ENCODE results near the gene CST7. TPM values are rescaled to one million over a fixed set of nuclear protein-coding genes. Genes with fewer than 3 reads are reported as not detected.
A peak's percentile ranks its signal among the peaks of the same experiment; 100 is the strongest.

The CST7 gene
- total RNA-seq = 1 to 10 TPM; 2.5 to 6.1 (median 4.1) TPM

GRCh38 chr20:24948939-24949679, at the start of gene CST7:
CST7 (plus strand) TSS chr20:24949269; CDS start chr20:24949506, 237 bp downstream.
- DNase-seq = no peak
- 33 to 74% methylated on average over 4 to 9 of the region's 20 CpGs for WGBS, 2 donors
- peaks cover 0 to 5% (median 0%) of the 10 kb centered on the region in 4 donors for H3K27me3 ChIP-seq
- peaks cover 0 to 3% (median 0%) of the 10 kb centered on the region in 3 donors for H3K9me3 ChIP-seq
- H3K4me3 ChIP-seq = peak within 1 kb of the TSS; percentile 12 to 46 (median 34)
- intact Hi-C loops (cut with DNase I) = no loop called here
- H3K4me1 ChIP-seq = peaks cover 0 to 8% (median 0%) of the 10 kb centered on the region in 3 donors
- H3K36me3 ChIP-seq = no peaks in the 10 kb centered on the region
- peak in 1 of 4 donors; percentile 56 for TF ChIP-seq POLR2A (IDR thresholded peaks at IDR 0.05)
- no peak for TF ChIP-seq CTCF (IDR thresholded peaks at IDR 0.05)
- H3K27ac ChIP-seq = peak within 1 kb of the TSS; percentile 39 to 70 (median 60)

GRCh38 chr20:24906806-24907205, 42.3 kb upstream of the CST7 start:
- intact Hi-C loops (cut with DNase I) = no loop called here
- 0 to 86% methylated on average over 1 of the region's 1 CpG for WGBS, 2 donors
- Histone ChIP-seq H3K4me3 (no peak overlapping the region), H3K27me3 (no peaks in the 10 kb centered on the region), H3K36me3 (no peaks in the 10 kb centered on the region), H3K27ac (no peak overlapping the region), H3K9me3 (peaks cover 0 to 15% (median 0%) of the 10 kb centered on the region in 3 donors), H3K4me1 (no peaks in the 10 kb centered on the region)
- no peak for DNase-seq
- TF ChIP-seq POLR2A (IDR thresholded peaks at IDR 0.05) (no peak), CTCF (IDR thresholded peaks at IDR 0.05) (no peak)

- 58 to 92% methylated on average over 1 of the region's 1 CpG for WGBS, 2 donors
- Histone ChIP-seq H3K36me3 (no peaks in the 10 kb centered on the region), H3K9me3 (peaks cover 0 to 15% (median 0%) of the 10 kb centered on the region in 3 donors), H3K4me1 (no peaks in the 10 kb centered on the region), H3K4me3 (no peak overlapping the region), H3K27ac (no peak overlapping the region), H3K27me3 (no peaks in the 10 kb centered on the region)
- TF ChIP-seq POLR2A (IDR thresholded peaks at IDR 0.05) (no peak), CTCF (IDR thresholded peaks at IDR 0.05) (no peak)
- DNase-seq = no peak
- intact Hi-C loops (cut with DNase I) = no loop called here
These were observed 40.4 kb upstream of the CST7 start for GRCh38 chr20:24908642-24909041.

- 94 to 100% methylated on average over 1 to 5 of the region's 9 CpGs for WGBS, 2 donors
- intact Hi-C loops (cut with DNase I) = no loop called here
- no peak for DNase-seq
- Histone ChIP-seq H3K4me1 (no peaks in the 10 kb centered on the region), H3K36me3 (no peaks in the 10 kb centered on the region), H3K9me3 (peaks cover 0 to 15% (median 0%) of the 10 kb centered on the region in 3 donors), H3K4me3 (no peak overlapping the region), H3K27ac (no peak overlapping the region), H3K27me3 (no peaks in the 10 kb centered on the region)
- TF ChIP-seq CTCF (IDR thresholded peaks at IDR 0.05) (no peak), POLR2A (IDR thresholded peaks at IDR 0.05) (no peak)
These were observed 39.8 kb upstream of the CST7 start for GRCh38 chr20:24909086-24909780.

GRCh38 chr20:24909861-24910260, 39.2 kb upstream of the CST7 start:
- peaks cover 0 to 15% (median 0%) of the 10 kb centered on the region in 3 donors for H3K9me3 ChIP-seq
- H3K36me3 ChIP-seq = no peaks in the 10 kb centered on the region
- H3K27me3 ChIP-seq = no peaks in the 10 kb centered on the region
- DNase-seq = no peak
- TF ChIP-seq CTCF (IDR thresholded peaks at IDR 0.05) (no peak), POLR2A (IDR thresholded peaks at IDR 0.05) (no peak)
- no peak overlapping the region for H3K4me3 ChIP-seq
- no peak overlapping the region for H3K27ac ChIP-seq
- 63 to 80% methylated on average over 2 to 4 of the region's 4 CpGs for WGBS, 2 donors
- intact Hi-C loops (cut with DNase I) = no loop called here
- no peaks in the 10 kb centered on the region for H3K4me1 ChIP-seq

All from esophagus squamous epithelium (tissue), 5 donors.